NCI-H1092 (cell line): ENCODE measurements around the gene PDS5A.
"Not testable (repeated sequence)": the region's sequence is repeated elsewhere in the genome, so short reads cannot be mapped to it uniquely, and the experiment has no call there.

Experiments
- DNase-seq: peaks from one replicate; lab custom pipeline; 2025; lab: John Stamatoyannopoulos, UW

The PDS5A gene

GRCh38 chr4:39838431-39838830, 139.3 kb downstream of the PDS5A start:
- DNase-seq, result not testable (repeated sequence)

- DNase-seq, result no peak
Observed at GRCh38 chr4:39834269-39834668, 143.4 kb downstream of the PDS5A start.

GRCh38 chr4:39825741-39826231, 151.9 kb downstream of the PDS5A start:
- DNase-seq, result no peak

GRCh38 chr4:39825090-39825489, 152.6 kb downstream of the PDS5A start:
- no peak for DNase-seq

GRCh38 chr4:39823191-39823590, 154.5 kb downstream of the PDS5A start:
- no peak for DNase-seq

- DNase-seq, result no peak
Observed at GRCh38 chr4:39822662-39823061, 155.0 kb downstream of the PDS5A start.

GRCh38 chr4:39821951-39822350, 155.8 kb downstream of the PDS5A start:
- DNase-seq, result no peak

GRCh38 chr4:39820186-39820585, 157.5 kb downstream of the PDS5A start:
- no peak for DNase-seq

GRCh38 chr4:39818646-39819045, 159.1 kb downstream of the PDS5A start:
- DNase-seq, result no peak

GRCh38 chr4:39814403-39815185, 163.1 kb downstream of the PDS5A start:
- no peak for DNase-seq

GRCh38 chr4:39813761-39814160, 163.9 kb downstream of the PDS5A start:
- DNase-seq, result not testable (repeated sequence)

- DNase-seq, result not testable (repeated sequence)
Observed at GRCh38 chr4:39813033-39813432, 164.7 kb downstream of the PDS5A start.

- no peak for DNase-seq
Observed at GRCh38 chr4:39812500-39812899, 165.2 kb downstream of the PDS5A start.

- no peak for DNase-seq
Observed at GRCh38 chr4:39808231-39808749, 169.4 kb downstream of the PDS5A start.

GRCh38 chr4:39802005-39802404, 175.7 kb downstream of the PDS5A start:
- DNase-seq, result no peak

- DNase-seq, result not testable (repeated sequence)
Observed at GRCh38 chr4:39792976-39793375, 184.7 kb downstream of the PDS5A start.

- no peak for DNase-seq
Observed at GRCh38 chr4:39792529-39792928, 185.2 kb downstream of the PDS5A start.

- DNase-seq, result no peak
Observed at GRCh38 chr4:39792128-39792527, 185.6 kb downstream of the PDS5A start.

GRCh38 chr4:39786838-39787237, 190.9 kb downstream of the PDS5A start:
- DNase-seq, result no peak

- DNase-seq, result no peak
Observed at GRCh38 chr4:39785083-39785482, 192.6 kb downstream of the PDS5A start.

GRCh38 chr4:39781988-39782387, 195.7 kb downstream of the PDS5A start:
- DNase-seq, result not testable (repeated sequence)
